B cell (primary cell): Measurements from ENCODE around the gene PYGM. TPM values are rescaled to one million over a fixed set of nuclear protein-coding genes. Genes with fewer than 3 reads are reported as not detected.

Experiments used
- ATAC-seq: fragments of 200-7000 bp; cut with Tn5 transposase; one replicate; pipeline ENCODE4 v1.10.0; 2021; ENCODE audit warnings: low read depth, mild to moderate bottlenecking, moderate number of reproducible peaks, moderate library complexity
- CTCF ChIA-PET: fragments of 350-600 bp; sonication (Branson Sonifier 250); formaldehyde crosslinking; loops from one replicate; lab custom pipeline; 2021; ENCODE audit warnings: antibody characterized with exemption, inconsistent platforms; lab: Charles Lee
- POLR2A ChIA-PET: fragments of 350-600 bp; sonication (Branson Sonifier 250); formaldehyde crosslinking; loops from one replicate; lab custom pipeline; 2021; ENCODE audit warnings: antibody characterized with exemption; lab: Charles Lee
- DNase-seq: peaks from one replicate; pipeline ENCODE4 v3.0.0; 2013
- H2AFZ ChIP-seq: 2 replicates; pipeline ENCODE4 v1.6.1; 2012; ENCODE audit warnings: mild to moderate bottlenecking, low read depth, low read length; ENCODE audit not compliant: insufficient read depth, poor library complexity, severe bottlenecking
- H3K27ac ChIP-seq, 2 donors: 1 replicate in 1 of 2; 2 replicates in 1 of 2; pipeline ENCODE4 v1.5.1; 2012 to 2013; ENCODE audit warnings: low read length in 2 of 2, mild to moderate bottlenecking in 2 of 2, moderate library complexity in 1 of 2
- H3K27me3 ChIP-seq, 4 experiments: fragments of 200-600 bp in 1 of 4; sonication (generic) in 1 of 4; replicated peaks in 1 of 4; 1 replicate in 2 of 4; 2 replicates in 2 of 4; pipeline versions ENCODE4 v1.6.1 to v1.7.0; 2013 to 2016; ENCODE audit warnings: low read length in 3 of 4, mild to moderate bottlenecking in 2 of 4, mixed read lengths in 1 of 4, moderate library complexity in 1 of 4; ENCODE audit not compliant: insufficient read depth in 4 of 4, control insufficient read depth in 3 of 4; ENCODE audit errors: control extremely low read depth in 1 of 4
- H3K36me3 ChIP-seq, 2 experiments: replicated peaks in 1 of 2; 1 replicate in 1 of 2; 2 replicates in 1 of 2; pipeline versions ENCODE4 v1.6.1 to v1.7.1; 2013; ENCODE audit warnings: low read length in 1 of 2; ENCODE audit not compliant: insufficient read depth in 2 of 2, control insufficient read depth in 1 of 2; ENCODE audit errors: control extremely low read depth in 1 of 2, extremely low read depth in 1 of 2
- H3K4me1 ChIP-seq, 2 donors: fragments of 200-600 bp in 1 of 2; sonication (generic) in 1 of 2; 1 replicate in 1 of 2; 2 replicates in 1 of 2; pipeline versions ENCODE4 v1.5.1 to v1.6.1; 2013 to 2017; ENCODE audit warnings: low read length in 2 of 2; ENCODE audit not compliant: control insufficient read depth in 2 of 2, insufficient read depth in 2 of 2
- H3K4me2 ChIP-seq: replicated peaks from 2 replicates; pipeline ENCODE3; 2012; ENCODE audit warnings: mild to moderate bottlenecking, low read depth, low read length; ENCODE audit not compliant: poor library complexity, severe bottlenecking
- H3K4me3 ChIP-seq, 5 experiments: fragments of 200-600 bp in 1 of 5; sonication (generic) in 1 of 5; 1 replicate in 3 of 5; 2 replicates in 2 of 5; pipeline versions ENCODE4 v1.5.1 to v1.7.0; 2011 to 2016; ENCODE audit warnings: low read length in 4 of 5, mild to moderate bottlenecking in 4 of 5, low read depth in 2 of 5, control low read depth in 1 of 5, moderate library complexity in 1 of 5; ENCODE audit not compliant: insufficient read depth in 1 of 5; ENCODE audit errors: control extremely low read depth in 1 of 5, extremely low read depth in 1 of 5
- H3K79me2 ChIP-seq: fragments of 200-600 bp; sonication (generic); one replicate; pipeline ENCODE4 v1.6.0; 2016; ENCODE audit warnings: low read length; ENCODE audit not compliant: control insufficient read depth, insufficient read depth
- H3K9ac ChIP-seq: fragments of 200-600 bp; sonication (generic); 2 replicates; pipeline ENCODE4 v1.6.1; 2017; ENCODE audit warnings: mild to moderate bottlenecking, low read length, moderate library complexity
- H3K9me3 ChIP-seq, 3 donors: one replicate each; pipeline versions ENCODE4 v1.6.1 to v1.7.1; 2013; ENCODE audit warnings: low read length in 2 of 3; ENCODE audit not compliant: control insufficient read depth in 2 of 3, insufficient read depth in 1 of 3; ENCODE audit errors: control extremely low read depth in 1 of 3
- H4K20me1 ChIP-seq: 2 replicates; pipeline ENCODE4 v1.6.0; 2012; ENCODE audit warnings: mild to moderate bottlenecking, low read length; ENCODE audit not compliant: insufficient read depth, control insufficient read depth, poor library complexity, severe bottlenecking
- H3K27ac Mint-ChIP-seq: one replicate; pipeline ENCODE4 v1.8.0; 2021; ENCODE audit warnings: mixed read lengths
- H3K27me3 Mint-ChIP-seq: one replicate; pipeline ENCODE4 v1.8.0; 2021; ENCODE audit warnings: mixed read lengths
- H3K4me1 Mint-ChIP-seq: one replicate; pipeline ENCODE4 v1.8.0; 2021; ENCODE audit warnings: mixed read lengths
- H3K4me3 Mint-ChIP-seq: one replicate; pipeline ENCODE4 v1.8.0; 2021; ENCODE audit warnings: mixed read lengths
- H3K9me3 Mint-ChIP-seq: one replicate; pipeline ENCODE4 v1.8.0; 2022; ENCODE audit warnings: mixed read lengths; ENCODE audit not compliant: insufficient read depth
- EZH2 ChIP-seq: IDR thresholded peaks from 2 replicates; pipeline ENCODE4 v1.6.1; 2012; ENCODE audit warnings: borderline replicate concordance, low read depth, mild to moderate bottlenecking, moderate library complexity, low read length; ENCODE audit not compliant: insufficient read depth, poor library complexity, severe bottlenecking
- WGBS: methylation state at CpG from one replicate; pipeline ENCODE4 v1.1.5; 2013; ENCODE audit warnings: missing lambda C conversion rate; ENCODE audit not compliant: insufficient coverage; 5-methylcytosine and 5-hydroxymethylcytosine counted together
- intact Hi-C: fragments of 100-400 bp; cut with micrococcal nuclease; formaldehyde crosslinking; loops from one replicate; pipeline ENCODE4 v1.10.0; 2022
- polyA plus RNA-seq: library from polyadenylated mRNA; depleted of rRNA; stranded (reverse); fragments of >200 nt; gene quantifications from 2 replicates; pipeline ENCODE4 v1.2.3, GENCODE V29; 2012
- total RNA-seq, 2 donors: library from RNA; stranded (reverse); fragments of 120-200 nt in 1 of 2; gene quantifications; 1 replicate in 1 of 2; 2 replicates in 1 of 2; pipeline versions ENCODE4 v1.2.3 to v1.2.4, GENCODE V29; 2013 to 2022
- TF ChIP-seq, protein P1 (sequence below): fragments of 200-600 bp; IDR thresholded peaks from one replicate; pipeline ENCODE4 v1.8.0; 2022; ENCODE audit warnings: antibody characterized with exemption, mild to moderate bottlenecking

Gene PYGM
- total and polyA plus RNA-seq, 2 donors (not counting 1 experiment from before 2014, with no cell fraction given): 9.3 to 9.6 TPM

DNA sequence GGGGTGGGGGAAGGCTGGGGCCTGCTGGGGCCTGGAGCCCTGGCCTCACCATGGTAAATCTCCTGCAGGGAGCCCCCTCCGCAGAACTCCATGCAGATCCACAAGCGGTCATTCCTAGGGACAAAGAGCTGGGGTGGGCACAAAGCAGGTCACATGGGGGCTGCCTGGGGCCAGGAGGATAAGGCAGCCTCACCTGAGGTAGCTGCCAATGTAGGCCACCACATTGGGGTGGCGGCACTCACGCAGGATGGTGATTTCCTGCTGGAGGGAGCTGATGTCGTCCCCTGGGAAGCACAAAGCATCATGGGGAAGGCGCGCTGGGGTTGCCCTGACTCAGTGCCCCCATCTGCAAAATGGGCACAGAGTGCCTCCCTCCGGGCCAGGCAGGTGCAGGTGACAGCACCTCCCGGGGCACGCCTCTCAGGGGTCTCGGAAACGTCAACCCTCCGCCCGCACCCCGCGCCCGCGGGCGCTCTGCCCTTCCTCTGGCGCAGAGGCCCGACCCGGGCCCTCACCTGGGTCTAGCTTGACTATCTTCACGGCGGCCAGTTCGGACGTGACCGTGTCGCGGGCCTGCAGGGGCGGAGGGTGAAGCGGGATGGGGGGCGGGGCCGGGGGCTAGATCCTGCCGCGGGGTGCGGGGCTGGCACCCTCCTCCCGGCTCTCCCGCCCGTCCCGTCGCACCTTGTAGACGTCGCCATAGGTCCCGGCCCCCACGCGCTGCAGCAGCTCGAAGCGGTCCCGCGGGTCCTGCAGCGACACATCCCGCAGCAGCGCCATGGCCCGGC lies 42.8 kb upstream of the PYGM start:
- peak overlapping the region; percentile 88 for H3K4me3 Mint-ChIP-seq
- ChIA-PET POLR2A (interaction anchor here (0.6 to 4.9 kb wide), 10 partner anchors 8 to 310 kb away, joined by 3 to 40 read pairs (median 5); partner anchors contain the start of genes CDC42BPG, RASGRP2, SF1 and TM7SF2), CTCF (interaction anchor here (0.7 to 7.3 kb wide), 11 partner anchors 11 to 92 kb away, joined by 3 to 73 read pairs (median 4); partner anchors contain the start of genes CDC42BPG, RASGRP2 and SF1)
- H3K4me1 ChIP-seq: peaks cover 46 to 54% of the 10 kb centered on the region in 2 donors
- H4K20me1 ChIP-seq: peaks cover 3% of the 10 kb centered on the region
- WGBS: 1% methylated on average over 54 of the region's 54 CpGs
- H3K4me1 Mint-ChIP-seq: peaks cover 45% of the 10 kb centered on the region
- peak overlapping the region; percentile 98 for H3K4me2 ChIP-seq
- H3K27me3 Mint-ChIP-seq: no peaks in the 10 kb centered on the region
- H3K27ac ChIP-seq: peak overlapping the region; percentile 59 to 90
- H3K9me3 Mint-ChIP-seq: no peaks in the 10 kb centered on the region
- H3K27ac Mint-ChIP-seq: peak overlapping the region; percentile 92
- H2AFZ ChIP-seq: peak overlapping the region; percentile 63
- ATAC-seq (peak; percentile 16), DNase-seq (peak; percentile 75)
- no peaks in the 10 kb centered on the region for H3K27me3 ChIP-seq
- peaks cover 0 to 52% of the 10 kb centered on the region in 2 experiments for H3K36me3 ChIP-seq
- no peak for TF ChIP-seq EZH2
- TF ChIP-seq, protein P1, sequence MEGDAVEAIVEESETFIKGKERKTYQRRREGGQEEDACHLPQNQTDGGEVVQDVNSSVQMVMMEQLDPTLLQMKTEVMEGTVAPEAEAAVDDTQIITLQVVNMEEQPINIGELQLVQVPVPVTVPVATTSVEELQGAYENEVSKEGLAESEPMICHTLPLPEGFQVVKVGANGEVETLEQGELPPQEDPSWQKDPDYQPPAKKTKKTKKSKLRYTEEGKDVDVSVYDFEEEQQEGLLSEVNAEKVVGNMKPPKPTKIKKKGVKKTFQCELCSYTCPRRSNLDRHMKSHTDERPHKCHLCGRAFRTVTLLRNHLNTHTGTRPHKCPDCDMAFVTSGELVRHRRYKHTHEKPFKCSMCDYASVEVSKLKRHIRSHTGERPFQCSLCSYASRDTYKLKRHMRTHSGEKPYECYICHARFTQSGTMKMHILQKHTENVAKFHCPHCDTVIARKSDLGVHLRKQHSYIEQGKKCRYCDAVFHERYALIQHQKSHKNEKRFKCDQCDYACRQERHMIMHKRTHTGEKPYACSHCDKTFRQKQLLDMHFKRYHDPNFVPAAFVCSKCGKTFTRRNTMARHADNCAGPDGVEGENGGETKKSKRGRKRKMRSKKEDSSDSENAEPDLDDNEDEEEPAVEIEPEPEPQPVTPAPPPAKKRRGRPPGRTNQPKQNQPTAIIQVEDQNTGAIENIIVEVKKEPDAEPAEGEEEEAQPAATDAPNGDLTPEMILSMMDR: no peak
- peak overlapping the region; percentile 19 to 71 (median 63) for H3K4me3 ChIP-seq
- intact Hi-C loops: loop anchor here (1.0 to 5.0 kb wide), 6 partner anchors 8 to 335 kb away; partner anchors contain the start of genes CDC42BPG, EHD1 and MEN1
- H3K9ac ChIP-seq: peak overlapping the region; percentile 61
- no peaks in the 10 kb centered on the region for H3K9me3 ChIP-seq
- H3K79me2 ChIP-seq: peaks cover 71% of the 10 kb centered on the region
